NCI-H460 (cell line): ENCODE measurements around the gene SCYGR2. TPM values are rescaled to one million over a fixed set of nuclear protein-coding genes. Genes with fewer than 3 reads are reported as not detected.

Source experiments
- total RNA-seq: library from RNA; depleted of rRNA; stranded (reverse); fragments of >200 nt; shearing (Covaris generic); gene quantifications from 2 replicates; pipeline ENCODE4 v1.2.3, GENCODE V29; 2014; rRNA removed

SCYGR2 gene
- total RNA-seq, 1 experiment from 2014 or later = not detected

Other genes with a start within 250 kb of the SCYGR2 start
- 0.72 and 0.99 TPM in 2 replicates for gene TM4SF20, start 219.6 kb upstream of the SCYGR2 start, total RNA-seq
- not detected in 2 replicates for gene SCYGR1, start 210.9 kb upstream of the SCYGR2 start, total RNA-seq
- 191 and 213 TPM in 2 replicates for gene AGFG1, start 126.7 kb upstream of the SCYGR2 start, total RNA-seq
- not detected in 2 replicates for gene SCYGR3, start 15.9 kb downstream of the SCYGR2 start, total RNA-seq
- 0.10 and 0.14 TPM in 2 replicates for gene SCYGR4, start 18.6 kb downstream of the SCYGR2 start, total RNA-seq
- not detected in 2 replicates for gene SCYGR5, start 67.9 kb downstream of the SCYGR2 start, total RNA-seq
- gene SLC19A3, start 119.1 kb downstream of the SCYGR2 start, total RNA-seq = 9.7 and 12.3 TPM in 2 replicates
- gene SCYGR6, start 125.9 kb downstream of the SCYGR2 start, total RNA-seq = not detected in 2 replicates
- not detected in 2 replicates for gene SCYGR7, start 129.4 kb downstream of the SCYGR2 start, total RNA-seq
- gene SCYGR8, start 147.0 kb downstream of the SCYGR2 start, total RNA-seq = not detected in 2 replicates
- gene CCL20, start 214.9 kb downstream of the SCYGR2 start, total RNA-seq = 7.1 and 10.8 TPM in 2 replicates